K562 (cell line): ENCODE measurements around the gene CLCN6. TPM values are rescaled to one million over a fixed set of nuclear protein-coding genes. Genes with fewer than 3 reads are reported as not detected.

Experiments used
- ATAC-seq: fragments of 200-7000 bp; cut with Tn5 transposase; 3 replicates; pipeline ENCODE4 v1.9.1; 2020; ENCODE audit warnings: moderate library complexity
- BruUV-seq: library from RNA; stranded (reverse); fragments of 400-500 nt; replicated peaks from 2 replicates; lab custom pipeline; 2021; lab: Mats Ljungman, UMichigan
- CTCF ChIA-PET: fragments of 300-600 bp; formaldehyde crosslinking; extraction: SDS; loops from one replicate; lab custom pipeline; 2021; ENCODE audit warnings: low intra/inter-chr PET ratio; lab: Yijun Ruan, JAX
- POLR2A ChIA-PET: fragments of 300-600, 350-650 bp; sonication (Branson Sonifier 250); formaldehyde crosslinking; extraction: SDS; loops from one replicate; lab custom pipeline; 2021; ENCODE audit warnings: antibody characterized with exemption, inconsistent platforms; lab: Yijun Ruan, JAX
- DNase-seq, 4 experiments: peaks; one replicate each; pipeline versions ENCODE4 v3.0.0 to v3.0.0-alpha.2; 2011 to 2018; ENCODE audit warnings: low spot score in 3 of 4, mixed read lengths in 3 of 4; ENCODE audit errors: extremely low read depth in 1 of 4
- FAIRE-seq: peaks from 2 replicates; lab custom pipeline; 2011; peaks lifted over from hg19 to GRCh38; lab: Jason Lieb, UNC
- H2AFZ ChIP-seq: 2 replicates; pipeline ENCODE4 v1.6.0; 2011; ENCODE audit warnings: low read depth, low read length, control low read depth, inconsistent platforms
- H3K27ac ChIP-seq: fragments of 200-600 bp; 3 replicates; pipeline ENCODE4 v1.8.0; 2011; ENCODE audit warnings: low read depth, mild to moderate bottlenecking, control low read depth, inconsistent platforms, low read length, moderate library complexity, mixed read lengths; ENCODE audit errors: extremely low read depth
- H3K27me3 ChIP-seq, 2 experiments: fragments of 300-600 bp in 1 of 2; 2 replicates in 1 of 2; 3 replicates in 1 of 2; pipeline versions ENCODE4 v1.6.0 to v1.8.0; 2011; ENCODE audit warnings: inconsistent platforms in 2 of 2, low read length in 2 of 2, mild to moderate bottlenecking in 1 of 2, mixed read lengths in 1 of 2, moderate library complexity in 1 of 2; ENCODE audit not compliant: control insufficient read depth in 2 of 2, insufficient read depth in 2 of 2
- H3K36me3 ChIP-seq: fragments of 300-600 bp; 3 replicates; pipeline ENCODE4 v1.8.0; 2011; ENCODE audit warnings: mild to moderate bottlenecking, low read length, inconsistent platforms; ENCODE audit not compliant: control insufficient read depth, insufficient read depth
- H3K4me1 ChIP-seq, 2 experiments: fragments of 200-600 bp in 1 of 2; replicated peaks in 1 of 2; 2 replicates in 1 of 2; 3 replicates in 1 of 2; pipeline versions ENCODE4 v1.5.1 to v1.8.0; 2011; ENCODE audit warnings: inconsistent platforms in 2 of 2, low read length in 2 of 2, mild to moderate bottlenecking in 1 of 2, mixed read lengths in 1 of 2, moderate library complexity in 1 of 2; ENCODE audit not compliant: control insufficient read depth in 2 of 2, insufficient read depth in 2 of 2
- H3K4me2 ChIP-seq: 2 replicates; pipeline ENCODE4 v1.6.1; 2011; ENCODE audit warnings: low read length, control low read depth, inconsistent platforms, mixed read lengths; ENCODE audit not compliant: insufficient read depth
- H3K4me3 ChIP-seq: fragments of 200-600 bp; sonication (generic), shearing (Covaris generic); 2 replicates; pipeline ENCODE4 v1.5.1; 2016; ENCODE audit warnings: control low read depth, inconsistent platforms
- H3K79me2 ChIP-seq: fragments of 200-600 bp; 3 replicates; pipeline ENCODE4 v1.8.0; 2011; ENCODE audit warnings: low read length, inconsistent platforms; ENCODE audit not compliant: control insufficient read depth, insufficient read depth
- H3K9ac ChIP-seq, 2 experiments: 2 replicates each; pipeline versions ENCODE4 v1.6.0 to v1.6.1; 2011; ENCODE audit warnings: low read depth in 2 of 2, low read length in 2 of 2, control low read depth in 1 of 2, inconsistent platforms in 1 of 2, mild to moderate bottlenecking in 1 of 2, mixed read lengths in 1 of 2; ENCODE audit not compliant: insufficient read depth in 1 of 2
- H3K9me1 ChIP-seq: one replicate; pipeline ENCODE4 v1.6.0; 2011; ENCODE audit warnings: inconsistent platforms, mild to moderate bottlenecking, low read length, moderate library complexity; ENCODE audit not compliant: control insufficient read depth, insufficient read depth
- H3K9me3 ChIP-seq: replicated peaks from 2 replicates; pipeline ENCODE4 v1.5.1; 2011; ENCODE audit warnings: low read depth, low read length, inconsistent platforms; ENCODE audit not compliant: control insufficient read depth, insufficient read depth
- H4K20me1 ChIP-seq: replicated peaks from 2 replicates; pipeline ENCODE4 v1.6.1; 2011; ENCODE audit warnings: low read length, inconsistent platforms, mixed read lengths; ENCODE audit not compliant: control insufficient read depth, insufficient read depth
- ARID4B ChIP-seq: sonication (generic); formaldehyde crosslinking; IDR thresholded peaks from 2 replicates; pipeline ENCODE4 v1.8.0; 2022; ENCODE audit warnings: mild to moderate bottlenecking, missing genetic modification reagents
- BHLHE40 ChIP-seq: IDR thresholded peaks from 2 replicates; pipeline ENCODE4 v1.6.1; 2011; ENCODE audit warnings: low read length, improper control_type of control experiment
- GABPB1 ChIP-seq: sonication (generic); formaldehyde crosslinking; IDR thresholded peaks from 2 replicates; pipeline ENCODE4 v1.8.0; 2022; ENCODE audit warnings: mild to moderate bottlenecking, missing genetic modification reagents
- HDAC3 ChIP-seq: fragments of 450-650 bp; IDR thresholded peaks from 2 replicates; pipeline ENCODE4 v1.6.1; 2018; ENCODE audit warnings: borderline replicate concordance, mild to moderate bottlenecking, moderate library complexity; ENCODE audit not compliant: partially characterized antibody
- IFI16 ChIP-seq: fragments of 250-450 bp; sonication (Bioruptor Pico); IDR thresholded peaks from 2 replicates; pipeline ENCODE4 v2.1.2; 2022; ENCODE audit warnings: mild to moderate bottlenecking, inconsistent platforms
- RBM34 ChIP-seq: fragments of 200-400 bp; formaldehyde crosslinking; IDR thresholded peaks from 2 replicates; pipeline ENCODE4 v1.6.1; 2018; ENCODE audit warnings: low read length, borderline replicate concordance; ENCODE audit not compliant: insufficient read depth
- SUPT5H ChIP-seq: fragments of 450-650 bp; IDR thresholded peaks from 2 replicates; pipeline ENCODE4 v1.6.1; 2016
- ZBED1 ChIP-seq: IDR thresholded peaks from 2 replicates; pipeline ENCODE4 v1.6.1; 2014
- ZNF121 ChIP-seq: sonication (generic); formaldehyde crosslinking; conservative IDR thresholded peaks from 2 replicates; pipeline ENCODE4 v1.8.0; 2022; ENCODE audit warnings: missing genetic modification reagents
- ZNF23 ChIP-seq: fragments of 250-450 bp; sonication (Bioruptor Pico); IDR thresholded peaks from 2 replicates; pipeline ENCODE4 v1.4.0; 2020; ENCODE audit warnings: mild to moderate bottlenecking
- WGBS: fragments of 100-300 bp; shearing (Covaris generic); methylation state at CpG from one replicate; pipeline ENCODE4 v1.1.6; 2016; ENCODE audit warnings: low coverage, mixed read lengths; ENCODE audit not compliant: insufficient coverage; ENCODE audit errors: missing lambda C conversion rate; 5-methylcytosine and 5-hydroxymethylcytosine counted together
- in situ Hi-C: fragments of 300-500 bp; cut with MboI; formaldehyde crosslinking; loops from 4 replicates; pipeline ENCODE4 v1.15.0; 2018; ENCODE audit warnings: inconsistent platforms, mixed read lengths
- intact Hi-C: fragments of 100-400 bp; cut with micrococcal nuclease; formaldehyde crosslinking; loops from 2 replicates; pipeline ENCODE4 v1.14.2; 2022
- polyA plus RNA-seq, 8 experiments: library from polyadenylated mRNA; depleted of rRNA in 4 of 8; stranded (reverse) in 5 of 8; unstranded in 3 of 8; fragments of >200 nt; fragmentation: Nextera tagmentation in 2 of 8; fragmentation: Illumina TruSeq in 1 of 8; extraction: Ambion mirVana in 2 of 8; extraction: Trizol in 1 of 8; gene quantifications; 2 replicates each; pipeline versions ENCODE4 v1.2.1 to v1.2.3, GENCODE V29; 2011 to 2014; ENCODE audit warnings: inconsistent platforms in 1 of 8, missing spikeins in 1 of 8
- total RNA-seq, 7 experiments: library from RNA; depleted of rRNA in 6 of 7; stranded (reverse); fragments of >200 nt in 6 of 7; fragmentation: Illumina TruSeq in 2 of 7; extraction: Trizol in 2 of 7; gene quantifications; 2 replicates each; pipeline versions ENCODE4 v1.2.1 to v1.2.3, GENCODE V29; 2011 to 2021; ENCODE audit warnings: low replicate concordance in 1 of 7
- TF ChIP-seq, protein P1 (sequence below): sonication (generic); formaldehyde crosslinking; IDR thresholded peaks from 2 replicates; pipeline ENCODE4 v1.9.0; 2022; ENCODE audit warnings: mild to moderate bottlenecking, missing genetic modification reagents
- TF ChIP-seq, protein P2 (sequence below): IDR thresholded peaks from 2 replicates; pipeline ENCODE4 v1.6.1; 2012; ENCODE audit warnings: low read depth, low read length, improper control_type of control experiment, borderline replicate concordance
- TF ChIP-seq, protein P3 (sequence below), 3 experiments: IDR thresholded peaks in 2 of 3; conservative IDR thresholded peaks in 1 of 3; 2 replicates each; pipeline ENCODE4 v1.5.1; 2011 to 2012; ENCODE audit warnings: low read length in 3 of 3, mild to moderate bottlenecking in 3 of 3, control low read depth in 2 of 3, improper control_type of control experiment in 1 of 3, inconsistent platforms in 1 of 3, low read depth in 1 of 3, mixed read lengths in 1 of 3, moderate library complexity in 1 of 3; ENCODE audit not compliant: insufficient read depth in 2 of 3

The CLCN6 gene
- total and polyA plus RNA-seq, 9 of the 15 experiments (the other 6 are each of a cell fraction or from before 2014, with no cell fraction given), result 2.0 to 21.8 (median 13.6) TPM

- no peaks in the 10 kb centered on the region for H4K20me1 ChIP-seq
- no peak for FAIRE-seq
- 0 out of 2 replicates have a peak overlapping the region, but pooled peaks have one; percentile 7 for H3K4me3 ChIP-seq
- in situ Hi-C loops, result no loop called here
- H3K9me3 ChIP-seq, result no peaks in the 10 kb centered on the region
- 82% methylated on average over 14 of the region's 14 CpGs for WGBS
- peak in 1 of 4 experiments; percentile 20 for DNase-seq
- H2AFZ ChIP-seq, result no peak overlapping the region
- no peak for ATAC-seq
- ChIA-PET CTCF (interaction anchor here (0.6 kb wide), 1 partner anchor 1916 kb away, joined by 3 read pairs; no protein-coding TSS in a partner anchor), POLR2A (interaction anchor here (0.6 to 10.5 kb wide), 12 partner anchors 8 to 1807 kb away, joined by 3 to 115 read pairs (median 4); partner anchors contain the start of genes C1orf167, CLCN6, FBXO6 and MTHFR)
- H3K79me2 ChIP-seq, result peaks cover 43% of the 10 kb centered on the region
- peak overlapping the region; percentile 52 to 80 for H3K9ac ChIP-seq
- H3K36me3 ChIP-seq, result peaks cover 82% of the 10 kb centered on the region
- no TSS peak for BruUV-seq
- H3K27me3 ChIP-seq, result no peaks in the 10 kb centered on the region
- H3K4me2 ChIP-seq, result peak overlapping the region; percentile 81
- peaks cover 78 to 84% of the 10 kb centered on the region in 2 experiments for H3K4me1 ChIP-seq
- no peaks in the 10 kb centered on the region for H3K9me1 ChIP-seq
- peak overlapping the region; percentile 100 for H3K27ac ChIP-seq
- intact Hi-C loops, result loop anchor here (5.0 kb wide), 1 partner anchor 58 kb away; the partner anchor contains the start of gene AGTRAP
- TF ChIP-seq ZNF121 (CRISPR knock-in tag) (no peak), RBM34 (no peak), ARID4B (CRISPR knock-in tag) (no peak; the same call in 1 of the 2 replicates), ZBED1 (no peak), SUPT5H (no peak; the same call in 1 of the 2 replicates), BHLHE40 (no peak), HDAC3 (no peak), IFI16 (no peak), ZNF23 (CRISPR knock-in tag) (no peak), GABPB1 (CRISPR knock-in tag) (no peak)
- TF ChIP-seq, protein P1, sequence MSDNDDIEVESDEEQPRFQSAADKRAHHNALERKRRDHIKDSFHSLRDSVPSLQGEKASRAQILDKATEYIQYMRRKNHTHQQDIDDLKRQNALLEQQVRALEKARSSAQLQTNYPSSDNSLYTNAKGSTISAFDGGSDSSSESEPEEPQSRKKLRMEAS, result 0 out of 2 replicates have a peak, but pooled peaks have one; percentile 14
- TF ChIP-seq, protein P2, sequence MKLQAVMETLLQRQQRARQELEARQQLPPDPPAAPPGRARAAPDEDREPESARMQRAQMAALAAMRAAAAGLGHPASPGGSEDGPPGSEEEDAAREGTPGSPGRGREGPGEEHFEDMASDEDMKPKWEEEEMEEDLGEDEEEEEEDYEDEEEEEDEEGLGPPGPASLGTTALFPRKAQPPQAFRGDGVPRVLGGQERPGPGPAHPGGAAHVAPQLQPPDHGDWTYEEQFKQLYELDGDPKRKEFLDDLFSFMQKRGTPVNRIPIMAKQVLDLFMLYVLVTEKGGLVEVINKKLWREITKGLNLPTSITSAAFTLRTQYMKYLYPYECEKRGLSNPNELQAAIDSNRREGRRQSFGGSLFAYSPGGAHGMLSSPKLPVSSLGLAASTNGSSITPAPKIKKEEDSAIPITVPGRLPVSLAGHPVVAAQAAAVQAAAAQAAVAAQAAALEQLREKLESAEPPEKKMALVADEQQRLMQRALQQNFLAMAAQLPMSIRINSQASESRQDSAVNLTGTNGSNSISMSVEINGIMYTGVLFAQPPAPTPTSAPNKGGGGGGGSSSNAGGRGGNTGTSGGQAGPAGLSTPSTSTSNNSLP, result no peak
- TF ChIP-seq, protein P3, sequence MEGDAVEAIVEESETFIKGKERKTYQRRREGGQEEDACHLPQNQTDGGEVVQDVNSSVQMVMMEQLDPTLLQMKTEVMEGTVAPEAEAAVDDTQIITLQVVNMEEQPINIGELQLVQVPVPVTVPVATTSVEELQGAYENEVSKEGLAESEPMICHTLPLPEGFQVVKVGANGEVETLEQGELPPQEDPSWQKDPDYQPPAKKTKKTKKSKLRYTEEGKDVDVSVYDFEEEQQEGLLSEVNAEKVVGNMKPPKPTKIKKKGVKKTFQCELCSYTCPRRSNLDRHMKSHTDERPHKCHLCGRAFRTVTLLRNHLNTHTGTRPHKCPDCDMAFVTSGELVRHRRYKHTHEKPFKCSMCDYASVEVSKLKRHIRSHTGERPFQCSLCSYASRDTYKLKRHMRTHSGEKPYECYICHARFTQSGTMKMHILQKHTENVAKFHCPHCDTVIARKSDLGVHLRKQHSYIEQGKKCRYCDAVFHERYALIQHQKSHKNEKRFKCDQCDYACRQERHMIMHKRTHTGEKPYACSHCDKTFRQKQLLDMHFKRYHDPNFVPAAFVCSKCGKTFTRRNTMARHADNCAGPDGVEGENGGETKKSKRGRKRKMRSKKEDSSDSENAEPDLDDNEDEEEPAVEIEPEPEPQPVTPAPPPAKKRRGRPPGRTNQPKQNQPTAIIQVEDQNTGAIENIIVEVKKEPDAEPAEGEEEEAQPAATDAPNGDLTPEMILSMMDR (IDR thresholded peaks at IDR 0.05 in 2 of 3, conservative IDR thresholded peaks at IDR 0.05 in 1 of 3; ENCODE audit: insufficient read depth in 2 of 3, low read depth in 1 of 3, low read length in 3 of 3), result no peak
These were observed 10.6 kb upstream of the CLCN6 start for GRCh38 chr1:11795238-11795890.
